GM12874 (cell line): ENCODE measurements around the gene GPBP1L1.

Source experiments
- TF ChIP-seq, protein P1 (sequence below): IDR thresholded peaks from 2 replicates; pipeline ENCODE4 v1.5.1; 2011; ENCODE audit warnings: low read depth, mild to moderate bottlenecking, control low read depth, low read length, moderate library complexity; ENCODE audit not compliant: insufficient read depth

The GPBP1L1 gene

GRCh38 chr1:45686288-45687013, at the start of gene GPBP1L1:
Gene GPBP1L1 (minus strand): TSS chr1:45686533. CDS start chr1:45659087, 27,446 bp downstream.
- TF ChIP-seq, protein P1, sequence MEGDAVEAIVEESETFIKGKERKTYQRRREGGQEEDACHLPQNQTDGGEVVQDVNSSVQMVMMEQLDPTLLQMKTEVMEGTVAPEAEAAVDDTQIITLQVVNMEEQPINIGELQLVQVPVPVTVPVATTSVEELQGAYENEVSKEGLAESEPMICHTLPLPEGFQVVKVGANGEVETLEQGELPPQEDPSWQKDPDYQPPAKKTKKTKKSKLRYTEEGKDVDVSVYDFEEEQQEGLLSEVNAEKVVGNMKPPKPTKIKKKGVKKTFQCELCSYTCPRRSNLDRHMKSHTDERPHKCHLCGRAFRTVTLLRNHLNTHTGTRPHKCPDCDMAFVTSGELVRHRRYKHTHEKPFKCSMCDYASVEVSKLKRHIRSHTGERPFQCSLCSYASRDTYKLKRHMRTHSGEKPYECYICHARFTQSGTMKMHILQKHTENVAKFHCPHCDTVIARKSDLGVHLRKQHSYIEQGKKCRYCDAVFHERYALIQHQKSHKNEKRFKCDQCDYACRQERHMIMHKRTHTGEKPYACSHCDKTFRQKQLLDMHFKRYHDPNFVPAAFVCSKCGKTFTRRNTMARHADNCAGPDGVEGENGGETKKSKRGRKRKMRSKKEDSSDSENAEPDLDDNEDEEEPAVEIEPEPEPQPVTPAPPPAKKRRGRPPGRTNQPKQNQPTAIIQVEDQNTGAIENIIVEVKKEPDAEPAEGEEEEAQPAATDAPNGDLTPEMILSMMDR, result no peak

DNA sequence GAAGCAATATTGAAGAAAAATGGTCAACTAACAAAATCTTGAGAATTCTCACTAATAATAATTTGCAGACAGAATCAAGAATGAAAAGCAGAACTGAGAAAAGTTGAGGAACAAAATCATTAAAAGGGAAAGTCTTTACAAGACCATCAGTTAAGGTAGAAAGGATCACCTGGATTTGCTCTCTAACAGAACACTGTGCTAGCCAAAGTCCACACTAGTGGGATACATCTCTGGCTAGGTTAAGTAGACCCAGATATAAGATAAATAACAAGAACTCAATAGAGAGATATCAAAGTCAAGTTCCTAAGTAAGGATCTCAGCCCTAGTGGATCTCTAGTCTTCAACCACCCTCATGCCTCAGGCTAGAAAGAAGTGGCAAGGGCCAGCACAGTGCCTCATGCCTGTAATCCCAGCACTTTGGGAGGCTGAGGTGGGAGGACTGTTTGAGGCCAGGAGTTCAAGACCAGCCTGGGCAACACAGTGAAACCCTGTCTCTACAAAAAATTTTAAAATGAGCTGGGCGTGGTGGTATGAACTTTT, 44.5 kb upstream of the GPBP1L1 start:
- TF ChIP-seq, protein P1, result no peak

- TF ChIP-seq, protein P1, result no peak
Measured at GRCh38 chr1:45730075-45730779, 43.9 kb upstream of the GPBP1L1 start.

GRCh38 chr1:45723248-45723930, 37.1 kb upstream of the GPBP1L1 start:
- TF ChIP-seq, protein P1, result no peak

DNA sequence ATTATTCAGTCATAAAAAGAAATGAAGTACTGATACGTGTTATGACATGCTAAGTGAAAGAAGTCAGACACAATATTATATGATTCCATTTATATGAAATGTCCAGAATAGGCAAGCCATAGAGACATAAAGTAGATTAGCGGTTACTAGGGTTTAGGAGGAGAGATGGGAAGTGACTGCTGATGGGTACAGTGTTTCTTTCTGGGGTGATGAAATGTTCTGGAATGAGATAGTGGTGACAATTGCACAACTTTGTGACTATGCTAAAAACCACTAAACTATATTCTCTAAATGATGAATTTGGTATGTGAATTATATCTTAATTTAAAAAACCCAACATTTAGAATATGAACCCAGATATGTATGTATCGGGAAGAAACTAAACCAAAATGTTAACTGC, 36.5 kb upstream of the GPBP1L1 start:
- TF ChIP-seq, protein P1, result no peak

DNA sequence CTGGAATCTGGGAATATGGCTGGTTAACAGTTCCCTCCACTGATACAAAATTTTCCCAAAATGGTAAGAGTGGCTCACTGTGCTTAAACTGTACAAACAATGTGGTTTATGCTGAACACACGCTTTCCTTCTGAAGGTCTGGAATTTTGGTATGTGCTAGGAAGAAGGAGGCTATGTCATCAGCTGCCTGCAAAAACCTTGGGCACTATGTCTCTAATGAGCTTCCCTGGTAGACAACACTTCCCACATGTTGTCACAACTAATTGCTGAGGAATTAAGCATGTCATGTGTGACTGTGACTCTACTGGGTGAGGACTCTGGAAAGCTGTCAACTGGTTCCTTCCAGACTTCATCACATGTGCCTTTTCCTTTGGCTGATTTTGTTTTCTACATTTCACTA, 34.9 kb upstream of the GPBP1L1 start:
- TF ChIP-seq, protein P1, result no peak

- TF ChIP-seq, protein P1, result no peak
Measured at GRCh38 chr1:45718289-45718688, 32.0 kb upstream of the GPBP1L1 start.
